ENCODE results near the gene SNTA1. TPM values are rescaled to one million over a fixed set of nuclear protein-coding genes. Genes with fewer than 3 reads are reported as not detected.

Gene SNTA1
- total and polyA plus RNA-seq, 9 of the 15 experiments (the other 6 are each of a cell fraction or from before 2014, with no cell fraction given) = 1.2 to 40.8 (median 20.3) TPM

DNA sequence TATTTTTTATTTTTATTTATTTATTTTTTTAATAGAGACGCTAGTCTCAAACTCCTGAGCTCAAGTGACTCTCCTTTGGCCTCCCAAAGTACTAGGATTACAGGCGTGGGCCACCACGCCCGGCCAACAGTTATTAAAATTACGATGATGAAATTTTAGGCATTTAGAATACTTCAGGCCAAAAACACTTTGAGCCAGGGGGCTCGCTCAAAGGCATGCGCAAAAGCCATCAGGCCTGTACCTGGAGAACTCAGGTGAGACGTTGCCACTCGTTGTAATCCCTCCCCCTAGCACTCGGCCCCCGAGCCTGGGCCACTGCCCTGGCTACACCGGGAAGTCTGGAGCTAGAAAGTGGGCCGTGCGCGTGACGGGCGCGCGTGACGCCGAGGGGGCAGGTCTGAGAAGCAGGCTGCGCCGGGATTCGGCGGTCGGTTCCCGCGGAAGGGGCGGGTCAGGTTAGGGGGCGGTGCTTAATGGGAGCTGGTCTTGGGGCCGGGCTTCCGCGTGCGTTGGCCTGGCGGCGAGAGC, 46.0 kb upstream of the SNTA1 start (continued):
- TF ChIP-seq XRCC5 (IDR thresholded peaks at IDR 0.05; ENCODE audit: low read depth, low read length) (0 out of 2 replicates have a peak, but pooled peaks have one; percentile 45), CBX5 (IDR thresholded peaks at IDR 0.05; ENCODE audit: borderline replicate concordance, low read depth) (no peak), RHOXF2B (CRISPR knock-in tag; conservative IDR thresholded peaks at IDR 0.05) (0 out of 2 replicates have a peak, but pooled peaks have one; percentile 81), BRF1 (IDR thresholded peaks at IDR 0.05; ENCODE audit: borderline replicate concordance, extremely low read depth, insufficient read length) (no peak), BMI1 (IDR thresholded peaks at IDR 0.05; ENCODE audit: low read length) (no peak), ERF (CRISPR knock-in tag; IDR thresholded peaks at IDR 0.05) (peak; percentile 87; the same call in 1 of the 2 replicates), HDAC3 (IDR thresholded peaks at IDR 0.05; ENCODE audit: borderline replicate concordance, partially characterized antibody) (no peak), OTX1 (CRISPR knock-in tag; IDR thresholded peaks at IDR 0.05) (no peak), RNF2 (IDR thresholded peaks at IDR 0.05) (peak; percentile 53; the same call in 1 of the 2 replicates), SIN3B (IDR thresholded peaks at IDR 0.05; ENCODE audit: low read depth) (no peak), SPI1 (IDR thresholded peaks at IDR 0.05; ENCODE audit: borderline replicate concordance, low read depth, low read length) (peak; percentile 7; the same call in 1 of the 2 replicates), MTA1 (IDR thresholded peaks at IDR 0.05; ENCODE audit: borderline replicate concordance) (peak; percentile 23; the same call in 1 of the 2 replicates), PURB (CRISPR knock-in tag; IDR thresholded peaks at IDR 0.05; ENCODE audit: low read depth) (no peak), TEAD2 (tag; IDR thresholded peaks at IDR 0.05) (no peak), BHLHE40 (IDR thresholded peaks at IDR 0.05; ENCODE audit: low read length) (peak; percentile 90), TFAM (CRISPR knock-in tag; conservative IDR thresholded peaks at IDR 0.05) (no peak), ARID2 (IDR thresholded peaks at IDR 0.05) (no peak), NR2C2 (CRISPR knock-in tag; IDR thresholded peaks at IDR 0.05) (no peak), NR2C2 (tag; IDR thresholded peaks at IDR 0.05) (peak; percentile 40; the same call in 1 of the 2 replicates), ZNF766 (CRISPR knock-in tag; conservative IDR thresholded peaks at IDR 0.05) (peak; percentile 65; the same call in 1 of the 2 replicates), CREM (IDR thresholded peaks at IDR 0.05; ENCODE audit: low read depth) (peak; percentile 88)
- TF ChIP-seq, protein P1, sequence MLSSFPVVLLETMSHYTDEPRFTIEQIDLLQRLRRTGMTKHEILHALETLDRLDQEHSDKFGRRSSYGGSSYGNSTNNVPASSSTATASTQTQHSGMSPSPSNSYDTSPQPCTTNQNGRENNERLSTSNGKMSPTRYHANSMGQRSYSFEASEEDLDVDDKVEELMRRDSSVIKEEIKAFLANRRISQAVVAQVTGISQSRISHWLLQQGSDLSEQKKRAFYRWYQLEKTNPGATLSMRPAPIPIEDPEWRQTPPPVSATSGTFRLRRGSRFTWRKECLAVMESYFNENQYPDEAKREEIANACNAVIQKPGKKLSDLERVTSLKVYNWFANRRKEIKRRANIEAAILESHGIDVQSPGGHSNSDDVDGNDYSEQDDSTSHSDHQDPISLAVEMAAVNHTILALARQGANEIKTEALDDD (IDR thresholded peaks at IDR 0.05) = no peak
- TF ChIP-seq, protein P2, sequence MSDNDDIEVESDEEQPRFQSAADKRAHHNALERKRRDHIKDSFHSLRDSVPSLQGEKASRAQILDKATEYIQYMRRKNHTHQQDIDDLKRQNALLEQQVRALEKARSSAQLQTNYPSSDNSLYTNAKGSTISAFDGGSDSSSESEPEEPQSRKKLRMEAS (CRISPR knock-in tag; IDR thresholded peaks at IDR 0.05) = peak; percentile 76
- TF ChIP-seq, protein P3, sequence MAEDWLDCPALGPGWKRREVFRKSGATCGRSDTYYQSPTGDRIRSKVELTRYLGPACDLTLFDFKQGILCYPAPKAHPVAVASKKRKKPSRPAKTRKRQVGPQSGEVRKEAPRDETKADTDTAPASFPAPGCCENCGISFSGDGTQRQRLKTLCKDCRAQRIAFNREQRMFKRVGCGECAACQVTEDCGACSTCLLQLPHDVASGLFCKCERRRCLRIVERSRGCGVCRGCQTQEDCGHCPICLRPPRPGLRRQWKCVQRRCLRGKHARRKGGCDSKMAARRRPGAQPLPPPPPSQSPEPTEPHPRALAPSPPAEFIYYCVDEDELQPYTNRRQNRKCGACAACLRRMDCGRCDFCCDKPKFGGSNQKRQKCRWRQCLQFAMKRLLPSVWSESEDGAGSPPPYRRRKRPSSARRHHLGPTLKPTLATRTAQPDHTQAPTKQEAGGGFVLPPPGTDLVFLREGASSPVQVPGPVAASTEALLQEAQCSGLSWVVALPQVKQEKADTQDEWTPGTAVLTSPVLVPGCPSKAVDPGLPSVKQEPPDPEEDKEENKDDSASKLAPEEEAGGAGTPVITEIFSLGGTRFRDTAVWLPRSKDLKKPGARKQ (CRISPR knock-in tag; IDR thresholded peaks at IDR 0.05) = no peak
- TF ChIP-seq, protein P4, sequence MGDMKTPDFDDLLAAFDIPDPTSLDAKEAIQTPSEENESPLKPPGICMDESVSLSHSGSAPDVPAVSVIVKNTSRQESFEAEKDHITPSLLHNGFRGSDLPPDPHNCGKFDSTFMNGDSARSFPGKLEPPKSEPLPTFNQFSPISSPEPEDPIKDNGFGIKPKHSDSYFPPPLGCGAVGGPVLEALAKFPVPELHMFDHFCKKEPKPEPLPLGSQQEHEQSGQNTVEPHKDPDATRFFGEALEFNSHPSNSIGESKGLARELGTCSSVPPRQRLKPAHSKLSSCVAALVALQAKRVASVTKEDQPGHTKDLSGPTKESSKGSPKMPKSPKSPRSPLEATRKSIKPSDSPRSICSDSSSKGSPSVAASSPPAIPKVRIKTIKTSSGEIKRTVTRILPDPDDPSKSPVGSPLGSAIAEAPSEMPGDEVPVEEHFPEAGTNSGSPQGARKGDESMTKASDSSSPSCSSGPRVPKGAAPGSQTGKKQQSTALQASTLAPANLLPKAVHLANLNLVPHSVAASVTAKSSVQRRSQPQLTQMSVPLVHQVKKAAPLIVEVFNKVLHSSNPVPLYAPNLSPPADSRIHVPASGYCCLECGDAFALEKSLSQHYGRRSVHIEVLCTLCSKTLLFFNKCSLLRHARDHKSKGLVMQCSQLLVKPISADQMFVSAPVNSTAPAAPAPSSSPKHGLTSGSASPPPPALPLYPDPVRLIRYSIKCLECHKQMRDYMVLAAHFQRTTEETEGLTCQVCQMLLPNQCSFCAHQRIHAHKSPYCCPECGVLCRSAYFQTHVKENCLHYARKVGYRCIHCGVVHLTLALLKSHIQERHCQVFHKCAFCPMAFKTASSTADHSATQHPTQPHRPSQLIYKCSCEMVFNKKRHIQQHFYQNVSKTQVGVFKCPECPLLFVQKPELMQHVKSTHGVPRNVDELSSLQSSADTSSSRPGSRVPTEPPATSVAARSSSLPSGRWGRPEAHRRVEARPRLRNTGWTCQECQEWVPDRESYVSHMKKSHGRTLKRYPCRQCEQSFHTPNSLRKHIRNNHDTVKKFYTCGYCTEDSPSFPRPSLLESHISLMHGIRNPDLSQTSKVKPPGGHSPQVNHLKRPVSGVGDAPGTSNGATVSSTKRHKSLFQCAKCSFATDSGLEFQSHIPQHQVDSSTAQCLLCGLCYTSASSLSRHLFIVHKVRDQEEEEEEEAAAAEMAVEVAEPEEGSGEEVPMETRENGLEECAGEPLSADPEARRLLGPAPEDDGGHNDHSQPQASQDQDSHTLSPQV (IDR thresholded peaks at IDR 0.05) = peak; percentile 79
